ENCODE results near the gene TMEM143.
A peak's percentile ranks its signal among the peaks of the same experiment; 100 is the strongest.

The TMEM143 gene

DNA sequence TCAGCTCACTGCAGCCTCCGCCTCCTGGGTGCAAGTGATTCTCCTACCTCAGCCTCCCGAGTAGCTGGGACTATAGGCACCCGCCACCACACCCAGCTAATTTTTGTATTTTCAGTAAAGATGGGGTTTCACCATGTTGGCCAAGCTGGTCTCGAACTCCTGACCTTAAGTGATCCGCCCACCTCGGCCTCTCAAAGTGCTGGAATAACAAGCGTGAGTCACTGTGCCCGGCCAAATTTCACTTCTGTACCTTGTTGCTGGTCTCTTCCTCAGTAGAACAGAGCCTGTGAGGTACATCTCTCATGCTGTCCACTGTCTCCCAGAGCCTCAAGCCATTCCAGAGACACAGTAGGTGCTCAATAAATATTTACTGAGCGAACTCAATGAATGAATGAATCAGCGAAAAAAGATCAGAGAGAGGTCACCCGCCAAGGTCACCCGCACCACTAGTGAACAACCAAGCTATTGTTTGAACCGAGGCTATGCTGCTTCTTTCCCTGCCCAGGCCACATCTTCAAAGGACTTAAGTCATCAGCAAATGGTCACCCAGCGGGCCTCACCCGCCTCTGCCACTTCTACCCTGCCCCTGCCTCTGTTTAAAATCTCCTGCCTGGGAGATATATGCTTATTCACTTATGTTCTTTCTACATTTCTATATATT, 9.3 kb downstream of the TMEM143 start:
- DNase-seq: no peak

DNA sequence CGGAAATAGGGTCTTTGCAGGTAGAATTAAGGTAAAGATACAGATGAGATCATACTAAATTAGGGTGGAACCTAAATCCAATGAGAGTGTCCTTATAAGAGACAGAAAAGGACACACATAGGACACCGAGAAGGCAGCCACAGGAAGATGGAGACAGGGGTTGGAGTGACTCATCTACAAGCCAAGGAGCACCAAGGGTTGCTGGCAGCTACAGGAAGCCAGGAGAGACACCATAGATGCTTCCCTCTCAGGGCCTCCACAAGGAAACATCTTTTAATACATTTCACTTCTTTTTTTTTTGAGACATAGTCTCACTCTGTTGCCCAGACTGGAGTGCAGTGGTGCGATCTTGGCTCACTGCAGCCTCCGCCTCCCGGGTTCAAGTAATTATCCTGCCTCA, 10.1 kb downstream of the TMEM143 start:
- DNase-seq: no peak

DNA sequence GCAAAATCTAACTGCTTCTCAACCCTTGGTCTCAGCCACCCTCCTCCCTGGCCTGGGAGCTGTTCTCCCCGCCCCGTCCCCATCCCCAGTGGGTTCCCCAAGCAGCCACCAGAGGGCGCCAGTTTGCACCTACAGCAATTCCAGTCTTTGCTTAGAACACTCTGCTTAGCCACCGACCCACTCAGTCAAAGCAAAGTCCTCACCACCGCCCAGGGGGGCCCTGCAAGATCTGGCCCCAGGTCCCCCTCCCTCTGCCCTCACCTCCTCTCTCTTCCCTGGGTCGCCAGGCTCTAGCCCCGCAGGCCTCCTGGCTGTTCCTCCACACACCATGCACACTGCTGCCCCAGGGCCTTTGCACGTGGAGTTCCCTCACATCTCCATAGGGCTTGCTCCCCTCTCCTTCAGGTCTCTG, 12.4 kb downstream of the TMEM143 start:
- peak; percentile 70 for DNase-seq

DNA sequence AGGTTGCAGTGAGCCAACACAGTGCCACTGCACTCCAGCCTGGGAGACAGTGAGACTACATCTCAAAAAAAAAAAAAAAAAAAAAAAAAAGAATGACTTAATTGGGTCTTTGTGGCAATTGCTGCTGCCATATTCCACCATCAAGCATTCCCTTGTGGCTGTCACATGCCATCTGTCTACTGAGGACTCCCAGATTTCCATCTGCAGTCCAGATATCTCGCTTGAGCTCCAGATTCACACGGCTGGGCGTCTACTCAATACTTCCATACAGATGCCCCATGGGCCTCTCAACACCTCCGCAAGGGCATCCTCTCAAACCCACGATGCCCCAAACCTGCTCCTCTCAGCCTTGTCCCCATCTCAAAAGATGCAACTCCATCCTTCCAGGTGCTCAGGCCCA, 12.9 kb downstream of the TMEM143 start:
- no peak for DNase-seq

DNA sequence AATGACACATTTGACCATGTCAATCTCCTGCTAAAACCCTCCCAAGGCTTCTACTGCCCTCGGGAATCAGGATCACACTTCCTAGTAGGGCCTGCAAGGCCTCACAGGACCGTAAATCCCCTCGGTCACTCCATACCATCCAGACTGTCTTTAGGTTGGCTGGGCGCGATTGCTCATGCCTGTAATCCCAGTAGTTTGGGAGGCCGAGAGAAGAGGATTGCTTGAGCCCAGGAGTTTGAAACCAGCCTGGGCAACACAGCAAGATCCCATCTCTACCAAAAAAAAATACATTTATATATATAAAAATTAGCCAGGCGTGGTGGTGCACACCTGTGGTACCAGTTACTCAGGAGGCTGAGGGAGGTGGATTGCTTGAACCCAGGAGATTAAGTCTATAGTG, 15.0 kb downstream of the TMEM143 start:
- no peak for DNase-seq

DNA sequence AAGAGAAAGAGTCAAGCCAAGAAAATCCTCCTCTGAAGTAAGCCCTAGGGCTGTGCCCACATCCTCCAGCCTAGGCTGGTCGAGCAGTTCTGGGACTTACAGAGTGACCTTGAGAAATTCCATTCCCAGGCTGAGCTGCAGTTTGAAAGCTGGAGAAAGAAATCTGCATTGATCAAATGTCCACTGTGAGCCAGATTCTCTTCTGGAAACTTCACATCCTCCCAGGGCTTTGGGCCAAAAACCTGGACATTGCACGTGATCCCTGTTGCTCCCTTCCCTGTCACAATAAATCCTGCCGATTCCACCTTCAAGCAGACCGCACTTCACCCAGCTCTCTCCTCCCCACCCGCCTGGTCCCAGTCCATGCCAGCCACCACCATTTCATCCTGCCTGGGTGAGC, 15.7 kb downstream of the TMEM143 start:
- DNase-seq: no peak

DNA sequence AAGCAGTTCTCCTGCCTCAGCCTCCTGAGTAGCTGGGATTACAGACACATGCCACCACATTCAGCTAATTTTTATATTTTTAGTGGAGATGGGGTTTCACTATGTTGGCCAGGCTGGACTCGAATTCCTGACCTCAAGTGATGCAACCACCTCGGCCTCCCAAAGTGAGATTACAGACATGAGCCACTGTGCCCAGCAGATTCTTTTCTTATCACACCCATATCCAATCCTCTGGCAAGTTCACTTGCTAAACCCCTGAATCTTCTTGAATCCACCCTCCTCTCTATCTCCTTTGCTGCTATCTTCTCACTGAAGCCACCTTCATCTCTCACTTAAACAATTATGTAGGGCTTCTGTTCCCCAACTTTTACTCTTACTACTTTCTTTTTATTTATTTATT, 17.5 kb downstream of the TMEM143 start:
- no peak for DNase-seq

DNA sequence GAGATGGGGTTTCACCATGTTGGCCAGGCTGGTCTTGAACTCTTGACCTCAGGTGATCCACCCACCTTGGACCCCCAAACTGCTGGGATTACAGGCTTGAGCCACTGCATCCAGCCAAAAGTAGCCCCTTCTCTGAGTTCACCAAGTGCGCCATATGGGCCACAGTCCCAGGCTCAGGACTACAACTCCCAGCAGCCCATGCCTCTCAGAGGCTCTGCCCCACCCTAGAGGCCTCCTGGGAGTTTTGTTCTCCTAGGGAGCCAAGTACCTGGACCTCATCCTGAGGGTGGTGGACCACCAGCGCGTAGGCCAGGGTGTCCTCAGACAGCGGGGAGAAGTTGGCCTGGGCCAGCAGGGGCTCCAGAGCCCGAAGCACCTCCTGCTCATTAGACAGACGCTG, 18.8 kb downstream of the TMEM143 start:
- no peak for DNase-seq

DNA sequence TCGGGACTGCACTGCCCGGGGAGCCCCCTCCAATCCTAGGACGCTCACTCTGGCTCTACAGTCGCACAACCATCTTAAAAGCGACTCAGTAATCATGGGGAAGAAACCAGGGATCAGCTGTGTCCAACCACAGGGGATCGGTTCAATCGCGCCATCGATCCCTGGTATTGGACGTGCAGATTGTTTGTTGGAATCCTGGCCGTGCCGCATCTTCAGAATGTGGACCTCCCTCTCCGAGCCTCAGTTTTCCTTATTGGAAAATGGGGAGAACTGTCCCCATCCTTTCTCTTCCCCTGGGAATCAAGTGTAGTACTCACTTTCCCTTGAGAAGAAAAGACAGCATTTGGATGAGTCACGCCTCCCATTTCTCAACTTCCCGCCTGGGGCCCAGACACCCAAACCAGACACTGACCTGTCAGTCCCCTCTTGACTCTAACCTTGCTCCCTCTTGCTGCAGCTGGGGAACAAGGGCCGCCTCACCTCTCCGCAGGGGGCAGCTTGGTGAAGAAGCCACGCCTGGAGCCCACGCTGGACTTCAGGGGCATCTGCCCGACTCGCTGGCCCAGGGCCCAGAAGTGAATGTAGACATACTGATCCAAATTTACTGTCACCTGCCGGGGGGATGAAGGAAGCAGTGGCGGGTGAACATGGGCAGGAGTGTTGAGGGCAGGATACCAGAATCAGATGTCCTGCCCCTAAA, 20.7 kb downstream of the TMEM143 start:
- DNase-seq: no peak

DNA sequence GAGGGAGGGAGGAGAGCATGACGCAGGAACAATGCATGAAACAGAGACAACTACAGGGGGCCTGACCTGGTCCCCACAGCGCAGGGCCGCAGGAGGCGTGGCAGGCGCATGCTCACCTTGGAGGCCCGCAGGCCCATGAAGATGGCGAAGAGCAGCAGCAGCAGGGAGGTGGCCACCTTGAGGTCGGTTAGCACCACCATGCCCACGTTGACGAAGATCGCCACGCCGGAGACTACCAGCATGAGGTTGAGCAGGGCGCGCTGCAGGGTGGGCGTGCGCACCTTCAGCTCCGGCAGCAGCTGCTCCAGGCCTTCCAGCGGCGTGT, 21.4 kb downstream of the TMEM143 start:
- DNase-seq: no peak

DNA sequence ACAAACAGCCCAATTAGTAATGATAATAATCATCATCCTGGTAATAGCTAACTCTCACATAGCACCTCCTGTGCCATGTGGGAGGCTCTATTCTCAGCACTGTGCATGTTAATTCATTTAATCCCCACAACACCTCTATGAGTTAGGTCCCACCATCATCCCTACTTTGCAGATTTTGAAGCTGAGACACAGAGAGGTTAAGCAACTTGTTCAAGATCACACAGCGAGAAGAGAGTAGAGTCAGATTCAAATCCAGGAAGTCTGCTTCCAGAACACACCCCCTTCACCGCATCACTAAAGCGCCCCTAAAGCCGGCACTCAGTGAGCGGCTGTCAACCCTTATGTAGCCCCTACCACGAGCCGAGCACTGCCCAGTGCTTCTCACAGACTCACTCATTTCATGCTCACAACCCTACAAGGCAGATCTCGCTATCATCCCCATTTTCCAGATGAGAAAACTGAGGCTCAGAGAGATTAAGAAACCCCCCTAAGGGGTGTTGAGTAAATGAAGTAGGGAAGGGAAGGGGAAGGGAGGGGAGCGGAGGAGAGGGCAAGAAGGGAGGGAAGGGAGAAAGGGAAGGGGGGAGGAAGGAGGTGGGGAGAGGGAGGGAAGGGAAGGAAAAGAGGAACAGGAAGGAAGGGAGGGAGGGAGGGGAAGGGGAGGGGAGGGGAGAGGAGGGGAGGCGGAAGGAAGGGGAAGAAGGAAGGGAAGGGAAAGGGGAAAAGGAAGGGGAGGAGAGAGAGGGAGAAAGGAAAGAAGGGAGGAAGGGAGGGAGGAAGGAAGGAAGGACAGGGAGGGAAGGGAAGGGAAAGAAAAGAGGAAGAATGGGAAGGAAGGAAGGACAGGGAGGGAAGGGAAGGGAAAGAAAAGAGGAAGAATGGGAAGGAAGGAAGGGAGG, 22.0 kb downstream of the TMEM143 start:
- no peak for DNase-seq

DNA sequence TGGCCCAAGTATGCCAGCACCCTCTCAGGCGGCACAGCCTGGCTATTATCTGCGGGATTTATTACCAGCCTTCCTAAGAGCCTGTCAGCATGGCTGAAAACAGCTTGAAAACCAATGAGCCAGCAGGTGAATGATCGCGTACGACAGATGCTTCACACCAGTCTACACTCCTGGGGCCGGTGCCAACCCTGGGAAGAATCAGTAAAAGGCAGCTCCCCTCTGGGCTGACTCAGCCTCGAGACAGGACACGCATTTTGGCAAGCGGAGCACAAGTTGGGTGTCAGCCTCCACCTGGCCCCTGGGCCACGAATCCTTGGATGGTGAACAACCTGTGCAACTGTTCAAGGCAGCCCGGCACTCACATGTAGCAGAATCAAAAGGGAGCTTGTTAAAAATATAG, 22.7 kb downstream of the TMEM143 start:
- DNase-seq: peak; percentile 49

DNA sequence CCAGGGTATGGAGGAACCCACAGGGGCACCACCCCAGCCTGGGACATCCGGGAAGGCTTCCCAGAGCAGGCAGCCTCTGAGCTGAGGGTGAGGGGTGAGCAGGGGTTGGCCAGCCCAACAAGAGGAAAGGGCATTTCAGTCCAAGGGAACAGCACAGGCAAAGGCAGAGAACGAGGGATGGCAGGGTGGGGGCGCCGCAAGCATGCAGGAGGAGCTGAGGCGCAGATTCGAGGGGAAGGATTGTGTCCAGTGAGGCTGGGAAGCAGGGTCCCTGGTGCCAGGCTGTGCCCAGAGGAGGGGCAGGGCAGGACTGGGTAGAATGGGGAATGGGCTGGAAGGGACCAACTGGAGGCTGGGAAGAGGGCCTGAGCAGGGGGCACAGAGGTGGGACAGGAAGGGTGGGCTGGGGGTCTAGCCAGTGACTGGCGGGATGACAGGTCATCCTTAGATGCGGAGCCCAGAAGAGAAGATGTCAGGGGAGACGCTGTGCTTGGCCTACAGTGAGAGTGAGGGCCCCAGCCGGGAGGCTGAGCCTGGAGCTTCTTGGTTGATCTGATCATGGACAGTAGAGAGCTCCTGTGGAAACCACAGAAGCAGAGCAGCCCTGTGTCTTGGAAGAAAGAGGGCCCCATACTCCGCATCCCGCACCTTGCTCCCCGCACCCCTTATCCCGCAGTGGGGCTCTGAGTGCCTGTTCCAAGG, 24.8 kb downstream of the TMEM143 start:
- no peak for DNase-seq

DNA sequence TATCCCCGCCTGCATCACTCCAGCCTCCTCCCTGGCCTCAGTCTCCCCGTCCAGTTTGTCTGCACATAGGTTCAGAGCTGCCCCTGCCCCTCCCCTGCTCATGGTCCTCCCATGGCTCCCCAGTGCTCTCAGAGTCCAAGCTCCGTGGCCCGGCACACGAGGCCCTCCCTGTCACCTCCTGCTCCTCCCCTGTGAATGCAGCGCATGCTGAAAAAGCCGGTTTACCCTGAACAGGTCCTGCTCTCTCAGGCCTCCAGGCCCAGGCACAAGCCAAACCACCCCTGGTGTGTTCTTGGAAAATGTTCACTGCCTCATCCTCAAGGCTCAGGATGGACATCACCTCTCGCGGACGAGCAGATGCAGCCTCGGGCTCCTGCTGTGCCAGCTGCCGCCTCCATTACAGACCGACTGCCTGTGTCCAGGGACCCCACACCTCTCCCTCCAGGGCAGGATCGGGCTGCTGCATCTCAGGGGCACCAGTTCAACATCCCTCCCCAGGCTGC, 25.4 kb downstream of the TMEM143 start:
- no peak for DNase-seq

DNA sequence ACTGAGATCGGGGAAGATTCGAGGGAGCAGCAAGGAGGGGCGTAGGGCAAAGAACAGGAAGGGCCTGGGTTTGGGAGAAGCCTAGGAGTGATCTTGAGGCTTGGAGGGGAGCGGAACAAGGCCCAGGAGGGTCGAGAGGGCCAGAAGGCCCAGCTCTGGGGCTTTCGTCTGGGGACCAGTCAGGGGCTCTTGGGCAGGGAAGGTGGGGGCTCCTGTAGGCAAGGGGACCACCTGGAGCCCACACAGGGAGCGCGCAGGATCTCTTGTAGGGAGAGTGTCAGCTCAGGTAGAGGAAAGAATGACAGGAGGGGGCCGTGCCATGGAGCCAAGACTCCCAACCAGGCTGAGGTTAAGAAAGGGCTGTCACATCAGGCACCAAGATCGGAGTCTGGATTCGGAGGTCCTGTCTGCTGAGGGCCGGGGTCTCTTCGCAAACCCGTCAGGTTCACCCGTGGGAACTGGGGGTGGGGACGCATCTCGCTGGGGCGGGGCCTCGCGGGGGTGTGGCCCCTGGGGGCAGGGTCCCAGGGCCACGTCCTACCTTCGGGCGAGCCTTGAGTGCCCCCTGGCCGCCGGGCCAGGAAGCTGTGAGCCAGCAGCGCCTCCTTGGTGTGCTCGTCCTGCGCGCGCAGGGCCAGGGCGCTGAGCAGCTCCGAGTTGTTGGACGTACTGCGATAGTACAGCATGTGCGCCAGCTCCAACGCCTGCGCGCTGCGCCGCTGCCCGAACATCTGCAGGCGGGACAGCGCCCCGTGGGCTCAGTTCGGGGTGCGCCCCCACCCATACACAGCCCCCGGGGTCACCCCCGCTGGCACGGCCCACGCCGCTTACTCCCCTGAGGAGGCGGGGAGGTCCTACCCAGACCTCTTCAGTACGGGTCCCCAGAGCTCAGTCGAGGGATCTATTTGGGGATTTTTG, 30.0 kb downstream of the TMEM143 start:
- DNase-seq: peak; percentile 68

DNA sequence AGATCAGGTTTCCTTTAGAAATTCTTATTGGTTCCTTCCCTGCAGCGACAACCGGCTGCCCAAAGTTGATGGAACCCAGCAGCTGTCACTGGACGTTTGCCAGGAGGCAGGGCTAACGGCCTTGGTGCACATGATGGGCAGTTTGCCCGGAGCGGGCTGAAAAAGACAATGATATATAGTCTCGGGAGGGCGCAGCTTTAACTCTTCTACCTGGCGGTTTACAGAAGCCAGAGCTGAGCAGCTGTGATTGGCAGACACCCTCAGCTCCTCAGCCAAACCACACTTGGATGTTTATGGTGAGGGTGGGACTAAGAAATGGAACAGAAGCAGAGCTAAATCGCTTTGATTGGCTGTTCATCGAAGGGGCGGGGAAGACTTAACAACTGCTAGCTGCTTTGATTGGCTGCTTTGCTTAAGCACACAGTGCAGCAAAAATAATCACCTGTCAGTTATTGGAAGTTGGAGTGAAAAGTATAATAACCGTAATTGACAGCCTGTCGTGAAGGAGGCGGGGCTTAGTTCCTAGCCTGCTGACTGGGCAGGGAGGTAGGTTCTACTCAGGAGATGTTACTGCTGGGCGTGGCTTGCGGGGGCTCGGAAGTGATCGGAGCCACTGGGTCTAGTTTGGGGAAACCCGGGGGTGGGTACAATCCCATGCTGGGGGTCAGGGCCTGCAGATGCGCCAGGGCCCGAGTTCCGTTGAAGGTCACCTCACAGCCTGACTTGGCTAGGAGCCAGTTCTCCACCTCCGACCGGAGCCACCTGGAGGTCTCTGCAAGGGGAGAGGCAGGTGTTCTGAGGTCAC, 30.9 kb downstream of the TMEM143 start:
- peak; percentile 91 for DNase-seq

DNA sequence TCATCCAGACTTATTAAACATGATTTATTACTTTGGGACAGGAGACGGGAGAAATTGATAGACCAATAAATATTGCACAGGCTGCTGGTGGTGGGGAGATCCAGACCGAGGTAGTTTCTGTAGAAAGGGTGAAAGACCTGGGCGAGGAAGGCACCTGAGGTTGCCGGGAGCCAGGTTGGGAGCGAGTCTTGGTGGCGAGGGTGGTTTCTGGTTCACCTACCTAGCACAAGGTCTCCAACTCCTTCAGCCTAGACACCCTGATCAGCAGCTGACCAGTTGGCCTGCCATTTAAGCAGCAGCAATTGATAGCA, 31.4 kb downstream of the TMEM143 start:
- DNase-seq: no peak

DNA sequence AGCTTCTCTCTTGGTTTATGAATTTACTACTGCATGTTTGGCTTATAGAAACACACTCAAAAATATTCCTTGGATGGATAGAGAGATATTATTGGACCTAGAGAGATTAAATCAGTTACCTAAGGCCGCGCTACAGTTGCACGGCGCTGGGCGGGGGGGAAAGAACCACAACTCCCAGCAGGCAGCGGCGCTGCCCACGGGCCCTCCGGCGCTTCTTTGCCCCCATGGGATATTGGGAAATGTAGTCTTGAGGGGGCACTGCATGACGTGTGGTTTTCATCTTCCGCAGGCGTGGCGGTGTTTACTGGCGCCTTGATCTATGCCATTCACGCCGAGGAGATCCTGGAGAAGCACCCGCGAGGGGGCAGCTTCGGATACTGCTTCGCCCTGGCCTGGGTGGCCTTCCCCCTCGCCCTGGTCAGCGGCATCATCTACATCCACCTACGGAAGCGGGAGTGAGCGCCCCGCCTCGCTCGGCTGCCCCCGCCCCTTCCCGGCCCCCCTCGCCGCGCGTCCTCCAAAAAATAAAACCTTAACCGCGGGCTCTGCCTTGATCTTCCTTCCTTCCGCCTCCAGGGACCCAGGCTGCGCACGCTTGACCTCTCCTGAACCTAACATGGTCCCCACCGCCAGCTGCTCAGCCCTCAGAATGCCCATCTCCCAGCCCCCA, 33.6 kb downstream of the TMEM143 start:
- peak; percentile 92 for DNase-seq

DNA sequence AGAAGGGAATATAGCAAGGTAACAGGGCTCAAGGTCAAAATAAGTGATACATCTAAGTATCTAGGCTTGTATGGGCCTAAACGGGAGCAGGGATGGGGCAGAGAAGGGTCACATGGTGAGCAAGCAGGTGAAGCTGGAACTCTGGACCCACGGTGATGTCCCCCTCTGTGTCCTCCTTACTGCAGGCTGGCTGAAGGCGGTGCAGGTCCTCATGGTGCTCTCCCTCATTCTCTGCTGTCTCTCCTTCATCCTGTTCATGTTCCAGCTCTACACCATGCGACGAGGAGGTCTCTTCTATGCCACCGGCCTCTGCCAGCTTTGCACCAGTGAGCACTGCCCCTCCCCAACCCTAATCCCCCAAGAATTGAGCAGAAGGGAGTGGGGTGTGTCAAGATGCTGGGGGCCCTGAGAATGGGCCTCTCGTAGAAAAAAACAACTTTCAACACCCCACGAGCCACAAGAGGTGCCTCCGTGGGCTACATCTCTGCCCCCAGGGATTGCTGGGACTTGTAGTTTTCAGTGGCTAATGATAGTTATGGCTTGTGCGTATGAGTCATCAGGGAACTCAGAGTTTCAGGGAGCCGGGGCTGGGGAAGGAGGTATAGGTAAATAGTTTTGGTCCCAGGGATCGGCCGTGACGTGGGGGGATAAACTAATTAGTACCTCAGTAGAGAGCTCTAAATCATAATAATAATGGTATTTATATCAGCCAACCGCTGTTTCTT, 34.4 kb downstream of the TMEM143 start:
- DNase-seq: no peak
